Effector memory CD8-positive, alpha-beta T cell (primary cell): ENCODE results near the gene ADAMTS18.
"Not testable (repeated sequence)": the region's sequence is repeated elsewhere in the genome, so short reads cannot be mapped to it uniquely, and the experiment has no call there.

Experiments used
- ATAC-seq: fragments of 150-1000 bp; cut with Tn5 transposase; replicated peaks from 2 replicates; pipeline ENCODE4 v1.10.0; 2021; ENCODE audit warnings: mild to moderate bottlenecking, moderate library complexity
- DNase-seq, 3 experiments: peaks; one replicate each; pipeline ENCODE4 v3.0.0; 2021
- H3K27ac Mint-ChIP-seq, 2 donors: one replicate each; pipeline ENCODE4 v1.8.0; 2022; ENCODE audit warnings: mild to moderate bottlenecking in 2 of 2, mixed read lengths in 2 of 2, moderate library complexity in 2 of 2
- H3K27me3 Mint-ChIP-seq, 2 donors: one replicate each; pipeline ENCODE4 v1.8.0; 2022; ENCODE audit warnings: mixed read lengths in 2 of 2
- H3K36me3 Mint-ChIP-seq: one replicate; pipeline ENCODE4 v1.8.0; 2022; ENCODE audit warnings: mild to moderate bottlenecking, moderate library complexity, mixed read lengths; ENCODE audit not compliant: insufficient read depth
- H3K4me1 Mint-ChIP-seq, 2 donors: one replicate each; pipeline ENCODE4 v1.8.0; 2022; ENCODE audit warnings: low read depth in 2 of 2, mixed read lengths in 2 of 2
- H3K4me3 Mint-ChIP-seq, 2 donors: one replicate each; pipeline ENCODE4 v1.8.0; 2022; ENCODE audit warnings: mild to moderate bottlenecking in 2 of 2, mixed read lengths in 2 of 2, moderate library complexity in 2 of 2
- H3K9me3 Mint-ChIP-seq, 2 donors: one replicate each; pipeline ENCODE4 v1.8.0; 2022; ENCODE audit warnings: mixed read lengths in 2 of 2

The ADAMTS18 gene

DNA sequence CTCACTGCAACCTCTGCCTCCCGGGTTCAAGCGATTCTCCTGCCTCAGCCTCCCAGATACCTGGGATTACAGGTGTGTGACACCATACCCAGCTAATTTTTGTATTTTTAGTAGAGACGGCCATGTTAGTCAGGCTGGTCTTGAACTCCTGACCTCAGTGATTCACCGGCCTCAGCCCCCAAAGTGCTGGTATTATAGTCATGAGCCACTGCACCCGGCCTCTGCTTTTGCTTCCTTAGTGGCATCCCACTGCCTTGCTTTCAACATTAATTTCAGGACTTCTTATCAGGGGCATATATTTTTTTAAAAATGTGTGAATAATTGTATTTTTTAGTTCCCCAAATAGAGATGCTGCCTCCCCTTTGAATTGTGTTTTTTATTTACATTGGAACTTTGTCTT, 136.8 kb downstream of the ADAMTS18 start:
- no peaks in the 10 kb centered on the region for H3K4me1 Mint-ChIP-seq
- H3K9me3 Mint-ChIP-seq, result no peaks in the 10 kb centered on the region
- no peak for DNase-seq
- no peak for ATAC-seq
- no peaks in the 10 kb centered on the region for H3K36me3 Mint-ChIP-seq
- no peak overlapping the region for H3K27ac Mint-ChIP-seq
- H3K27me3 Mint-ChIP-seq, result peaks cover 13 to 21% of the 10 kb centered on the region in 2 donors
- no peak overlapping the region for H3K4me3 Mint-ChIP-seq

DNA sequence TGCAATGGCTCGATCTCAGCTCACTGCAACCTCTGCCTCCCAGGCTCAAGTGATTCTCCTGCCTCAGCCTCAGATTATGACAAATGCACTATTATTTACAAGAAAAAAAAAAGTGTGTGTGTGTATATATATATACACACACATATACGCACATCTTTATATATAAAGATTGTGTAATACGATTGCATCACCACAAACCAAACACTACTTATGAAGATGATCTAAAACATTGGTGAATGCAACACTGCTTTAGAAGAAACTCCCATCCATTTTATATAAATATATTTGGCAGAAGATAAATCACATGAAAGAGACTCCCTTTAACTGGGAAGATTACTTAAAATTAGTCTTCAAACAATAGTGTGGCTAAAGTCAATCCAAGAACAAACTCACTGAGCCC, 138.9 kb downstream of the ADAMTS18 start:
- ATAC-seq (no peak), DNase-seq (no peak)
- H3K9me3 Mint-ChIP-seq, result no peaks in the 10 kb centered on the region
- H3K4me1 Mint-ChIP-seq, result no peaks in the 10 kb centered on the region
- no peaks in the 10 kb centered on the region for H3K36me3 Mint-ChIP-seq
- H3K27me3 Mint-ChIP-seq, result peaks cover 14 to 16% of the 10 kb centered on the region in 2 donors
- H3K4me3 Mint-ChIP-seq, result no peak overlapping the region
- H3K27ac Mint-ChIP-seq, result no peak overlapping the region

DNA sequence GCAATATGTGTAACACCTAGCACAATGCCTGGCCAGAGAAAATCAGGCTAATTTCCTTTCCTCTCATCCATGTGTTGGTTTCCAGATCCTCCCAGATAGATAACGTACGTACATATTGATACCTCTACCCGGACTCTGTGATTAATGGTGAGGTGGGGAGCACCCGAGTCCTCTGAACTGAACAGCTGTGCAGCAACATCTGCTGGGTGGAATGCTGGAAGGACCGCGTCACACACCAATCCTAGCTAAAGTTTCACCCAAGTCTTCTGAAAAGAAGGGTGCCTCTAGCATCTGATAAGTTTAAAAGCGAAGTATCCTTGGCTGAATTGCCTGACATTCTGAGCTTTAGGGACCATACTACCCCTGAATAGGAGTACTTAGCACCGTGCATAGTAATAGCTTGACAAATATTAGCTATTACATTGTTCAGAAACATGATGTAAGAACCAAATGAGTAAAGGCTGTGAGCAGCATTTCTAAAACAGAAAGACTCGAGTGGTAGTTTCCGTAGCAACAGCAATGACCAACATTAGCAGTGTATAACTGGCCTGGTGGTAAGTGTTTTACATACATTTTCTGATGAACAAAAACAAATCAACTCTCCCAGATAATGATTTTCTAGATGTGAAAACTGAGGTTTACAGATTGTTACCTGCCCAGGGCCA, 144.3 kb downstream of the ADAMTS18 start:
- Mint-ChIP-seq H3K27ac (no peak overlapping the region), H3K9me3 (no peaks in the 10 kb centered on the region), H3K4me1 (no peaks in the 10 kb centered on the region), H3K4me3 (no peak overlapping the region), H3K27me3 (peaks cover 23 to 25% of the 10 kb centered on the region in 2 donors), H3K36me3 (no peaks in the 10 kb centered on the region)
- ATAC-seq (no peak), DNase-seq (no peak)

DNA sequence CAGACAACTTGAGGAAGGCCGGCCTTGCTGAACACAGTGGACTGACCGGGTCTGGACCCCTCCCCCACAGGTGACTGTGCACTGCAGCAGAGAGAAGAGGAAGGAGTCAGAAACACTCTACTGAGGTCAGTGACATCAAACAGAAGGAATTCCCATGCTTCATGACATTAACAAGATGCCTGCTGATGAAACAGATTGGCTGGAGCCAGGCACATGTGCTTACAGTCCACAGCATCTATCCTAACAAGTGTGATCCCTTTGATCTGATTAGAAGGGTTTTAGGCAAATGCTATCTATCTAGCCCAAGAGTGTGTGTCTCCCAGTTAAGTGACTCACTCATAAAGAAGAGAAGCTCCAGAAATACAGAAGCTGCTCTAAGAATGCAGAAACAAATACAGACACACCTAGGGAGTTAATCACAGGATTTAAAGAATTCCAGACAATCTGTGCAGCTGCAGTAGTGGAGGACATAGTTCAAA, 145.5 kb downstream of the ADAMTS18 start:
- DNase-seq (no peak), ATAC-seq (no peak)
- Mint-ChIP-seq H3K4me1 (no peaks in the 10 kb centered on the region), H3K9me3 (no peaks in the 10 kb centered on the region), H3K27me3 (peaks cover 16 to 23% of the 10 kb centered on the region in 2 donors), H3K36me3 (no peaks in the 10 kb centered on the region), H3K27ac (no peak overlapping the region), H3K4me3 (no peak overlapping the region)

DNA sequence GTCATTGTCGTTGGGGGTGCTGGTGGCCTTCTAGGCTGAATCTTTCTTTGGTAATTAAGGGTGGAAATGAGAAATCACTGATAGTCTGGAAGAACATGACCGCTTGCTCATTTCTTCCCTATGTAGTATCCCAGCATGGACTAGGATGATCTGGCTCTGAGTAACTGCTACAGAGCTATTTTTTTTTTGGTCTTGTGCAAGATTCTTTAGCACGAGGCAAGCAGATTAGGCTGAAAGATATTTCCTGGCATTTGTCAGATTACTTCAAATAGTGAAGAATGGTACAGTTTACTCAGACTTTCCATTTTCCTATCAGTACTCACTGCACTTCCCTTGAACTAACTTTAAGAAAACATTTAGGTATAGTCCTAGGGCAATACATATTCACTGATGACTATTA, 146.6 kb downstream of the ADAMTS18 start:
- no peak for ATAC-seq
- Mint-ChIP-seq H3K27ac (no peak overlapping the region), H3K4me3 (no peak overlapping the region), H3K4me1 (no peaks in the 10 kb centered on the region), H3K36me3 (no peaks in the 10 kb centered on the region), H3K9me3 (no peaks in the 10 kb centered on the region), H3K27me3 (peaks cover 9 to 24% of the 10 kb centered on the region in 2 donors)
- DNase-seq, result no peak

DNA sequence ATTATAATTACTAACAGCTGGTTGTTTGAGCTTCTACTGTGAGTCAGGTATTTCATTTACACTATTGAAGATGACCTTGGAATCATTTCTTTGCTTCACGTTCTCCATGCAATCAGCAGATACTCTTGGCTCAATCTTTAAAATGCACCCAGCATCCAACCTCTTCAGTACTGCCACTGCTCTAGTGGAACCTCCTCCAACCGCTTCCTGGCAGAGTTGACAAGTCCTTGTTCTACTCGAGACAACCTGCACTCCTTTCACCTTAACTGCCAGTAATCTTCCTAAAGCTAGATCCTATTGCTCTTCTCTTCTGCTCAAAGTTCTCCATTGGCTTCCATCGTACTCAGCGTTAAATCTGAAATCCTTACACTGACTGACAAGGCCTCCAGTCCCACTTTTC, 149.2 kb downstream of the ADAMTS18 start:
- no peak overlapping the region for H3K4me3 Mint-ChIP-seq
- no peaks in the 10 kb centered on the region for H3K4me1 Mint-ChIP-seq
- ATAC-seq (no peak), DNase-seq (no peak)
- no peaks in the 10 kb centered on the region for H3K36me3 Mint-ChIP-seq
- H3K27me3 Mint-ChIP-seq, result peaks cover 9 to 17% of the 10 kb centered on the region in 2 donors
- H3K27ac Mint-ChIP-seq, result no peak overlapping the region
- H3K9me3 Mint-ChIP-seq, result no peaks in the 10 kb centered on the region

DNA sequence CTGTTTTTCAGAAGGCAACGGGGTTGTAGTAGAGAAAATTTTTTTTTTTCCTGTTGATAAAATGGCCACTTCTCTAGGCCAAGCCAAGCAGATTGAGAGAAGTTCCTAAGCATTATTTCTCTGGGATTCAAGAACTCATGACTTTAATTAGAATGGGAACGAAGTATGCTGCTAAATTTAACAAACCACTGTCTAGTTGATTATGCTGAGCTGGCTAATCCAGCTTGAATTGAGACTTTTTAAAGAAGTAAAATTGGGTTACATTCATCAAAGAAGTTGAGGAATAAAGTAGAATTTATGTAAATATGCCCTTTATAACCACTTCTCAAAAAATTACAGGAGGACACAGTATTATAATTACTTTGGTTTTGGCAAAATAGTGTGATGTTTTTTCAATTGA, 152.5 kb downstream of the ADAMTS18 start:
- no peaks in the 10 kb centered on the region for H3K36me3 Mint-ChIP-seq
- H3K27me3 Mint-ChIP-seq, result peaks cover 5 to 22% of the 10 kb centered on the region in 2 donors
- no peaks in the 10 kb centered on the region for H3K4me1 Mint-ChIP-seq
- H3K4me3 Mint-ChIP-seq, result no peak overlapping the region
- ATAC-seq (no peak), DNase-seq (no peak)
- H3K9me3 Mint-ChIP-seq, result no peaks in the 10 kb centered on the region
- H3K27ac Mint-ChIP-seq, result no peak overlapping the region

DNA sequence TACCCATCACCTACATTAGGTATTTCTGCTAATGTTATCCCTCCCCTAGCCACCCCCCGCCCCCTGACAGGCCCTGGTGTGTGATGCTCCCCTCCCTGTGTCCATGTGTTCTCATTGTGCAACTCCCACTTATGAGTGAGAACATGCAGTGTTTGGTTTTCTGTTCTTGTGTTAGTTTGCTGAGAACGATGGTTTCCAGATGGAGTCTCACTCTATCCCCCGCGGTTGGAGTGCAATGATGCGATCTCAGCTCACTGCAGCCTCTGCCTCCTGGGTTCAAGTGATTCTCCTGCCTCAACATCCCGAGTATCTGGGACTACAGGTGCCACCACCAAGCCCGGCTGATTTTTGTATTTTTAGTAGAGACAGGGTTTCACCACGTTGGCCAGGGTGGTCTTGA, 155.5 kb downstream of the ADAMTS18 start:
- not testable (repeated sequence) for H3K9me3 Mint-ChIP-seq, H3K4me3 Mint-ChIP-seq, ATAC-seq, H3K4me1 Mint-ChIP-seq, H3K36me3 Mint-ChIP-seq, H3K27ac Mint-ChIP-seq, DNase-seq
- peaks cover 12 to 22% of the 10 kb centered on the region in 2 donors for H3K27me3 Mint-ChIP-seq

DNA sequence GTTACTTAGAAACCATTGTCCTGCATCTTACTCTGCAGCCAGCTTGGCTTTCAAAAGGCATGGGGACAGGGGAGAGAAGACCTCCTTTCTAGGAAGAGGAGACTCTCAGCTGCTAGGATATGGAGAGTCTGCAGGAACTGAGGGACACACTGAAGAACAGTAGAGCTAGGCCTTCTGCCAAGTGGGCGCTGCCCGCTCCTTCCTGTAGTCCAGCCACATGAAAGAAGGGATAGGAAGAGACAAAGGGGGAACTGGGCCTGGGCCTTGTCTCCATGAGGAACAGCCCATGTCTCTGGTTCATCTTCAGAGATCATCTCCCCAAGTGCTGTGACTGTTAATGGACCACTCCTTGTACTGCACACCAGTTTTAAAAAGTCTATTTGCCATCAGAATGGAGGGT, 157.3 kb downstream of the ADAMTS18 start:
- Mint-ChIP-seq H3K36me3 (no peaks in the 10 kb centered on the region), H3K4me3 (no peak overlapping the region), H3K27ac (no peak overlapping the region), H3K4me1 (no peaks in the 10 kb centered on the region), H3K9me3 (no peaks in the 10 kb centered on the region), H3K27me3 (peaks cover 16 to 19% of the 10 kb centered on the region in 2 donors)
- ATAC-seq (no peak), DNase-seq (no peak)

DNA sequence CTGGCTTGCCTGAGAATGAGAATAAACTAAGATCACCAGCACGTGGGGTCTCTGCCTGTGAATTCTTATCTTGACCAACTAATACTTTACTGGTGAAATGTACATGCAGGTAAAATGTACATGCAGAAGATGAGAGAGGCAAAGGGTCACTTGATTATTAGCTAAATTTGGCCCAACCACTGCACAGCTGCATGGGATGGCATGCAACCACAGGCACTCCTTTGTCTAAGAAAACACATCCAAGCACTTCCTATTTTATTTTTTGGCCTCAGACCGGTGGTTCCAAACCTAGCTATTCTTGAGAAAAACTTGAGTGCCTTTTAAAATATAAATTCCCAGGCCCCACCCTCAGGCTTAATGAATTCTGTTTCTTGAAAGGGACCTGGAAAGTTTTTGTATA, 157.7 kb downstream of the ADAMTS18 start:
- Mint-ChIP-seq H3K27ac (no peak overlapping the region), H3K27me3 (peaks cover 20 to 23% of the 10 kb centered on the region in 2 donors), H3K4me1 (no peaks in the 10 kb centered on the region), H3K9me3 (no peaks in the 10 kb centered on the region), H3K36me3 (no peaks in the 10 kb centered on the region), H3K4me3 (no peak overlapping the region)
- DNase-seq, result no peak
- ATAC-seq, result no peak

DNA sequence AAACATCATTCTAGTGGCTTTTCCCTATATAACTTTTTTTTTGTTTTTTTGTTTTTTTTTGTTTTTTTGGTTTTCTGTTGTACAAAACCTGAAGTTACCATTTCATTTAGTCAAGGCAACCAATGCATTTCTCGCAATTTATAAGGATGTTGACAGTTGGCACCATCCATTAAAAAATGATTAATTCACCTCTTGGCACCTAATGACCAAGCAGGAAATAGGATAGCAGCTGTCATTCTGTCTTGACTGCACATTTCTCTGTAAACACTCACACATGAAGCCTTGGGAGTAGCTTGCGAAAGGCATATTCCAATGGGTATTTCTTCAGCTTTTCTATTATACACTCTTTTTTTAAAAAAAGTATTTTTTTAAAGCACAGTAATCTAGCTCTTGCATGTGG, 158.2 kb downstream of the ADAMTS18 start:
- DNase-seq, result no peak
- Mint-ChIP-seq H3K27me3 (peaks cover 24 to 25% of the 10 kb centered on the region in 2 donors), H3K9me3 (no peaks in the 10 kb centered on the region), H3K27ac (no peak overlapping the region), H3K4me3 (no peak overlapping the region), H3K36me3 (no peaks in the 10 kb centered on the region), H3K4me1 (no peaks in the 10 kb centered on the region)
- ATAC-seq, result no peak

DNA sequence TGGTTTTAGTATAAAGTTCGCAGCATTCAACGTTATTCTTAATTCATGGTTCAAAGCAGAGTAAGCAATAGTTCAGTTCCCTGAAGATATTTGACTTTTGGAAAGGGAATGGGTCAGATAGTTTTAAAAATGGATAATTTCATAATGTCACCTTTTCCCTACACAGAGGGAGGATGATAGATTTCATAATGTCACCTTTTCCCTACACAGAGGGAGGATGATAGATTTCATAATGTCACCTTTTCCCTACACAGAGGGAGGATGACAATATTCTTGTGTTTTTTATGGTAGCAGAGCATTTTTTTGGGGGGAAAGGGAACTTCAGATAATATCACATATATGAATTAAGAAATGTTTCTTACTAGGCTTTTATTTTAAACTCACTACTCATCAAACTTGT, 159.5 kb downstream of the ADAMTS18 start:
- not testable (repeated sequence) for H3K36me3 Mint-ChIP-seq, H3K27ac Mint-ChIP-seq, H3K4me1 Mint-ChIP-seq, ATAC-seq, H3K4me3 Mint-ChIP-seq, DNase-seq, H3K9me3 Mint-ChIP-seq
- peaks cover 22 to 36% of the 10 kb centered on the region in 2 donors for H3K27me3 Mint-ChIP-seq

DNA sequence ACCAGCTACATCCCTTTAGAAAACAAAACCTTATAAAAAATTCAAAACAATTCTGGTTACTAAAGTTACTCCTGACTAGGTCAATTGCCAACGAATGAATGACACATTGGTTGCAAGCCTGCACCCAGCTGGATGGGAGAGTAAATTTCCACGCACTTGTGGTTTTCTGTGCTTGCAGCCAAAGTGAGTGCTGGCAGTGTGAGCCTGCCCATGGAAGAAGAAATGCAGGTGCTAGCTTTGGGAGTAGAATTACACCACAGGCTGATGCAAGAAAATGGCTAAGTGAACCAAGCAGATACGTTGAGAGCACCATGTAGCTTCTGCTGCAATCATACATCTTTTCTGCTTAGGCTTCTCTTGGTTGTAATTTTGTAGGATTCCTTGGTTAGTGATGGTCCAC, 161.0 kb downstream of the ADAMTS18 start:
- H3K4me3 Mint-ChIP-seq, result no peak overlapping the region
- H3K27ac Mint-ChIP-seq, result no peak overlapping the region
- no peak for ATAC-seq
- peaks cover 26 to 43% of the 10 kb centered on the region in 2 donors for H3K27me3 Mint-ChIP-seq
- H3K9me3 Mint-ChIP-seq, result no peaks in the 10 kb centered on the region
- DNase-seq, result no peak
- no peaks in the 10 kb centered on the region for H3K4me1 Mint-ChIP-seq
- no peaks in the 10 kb centered on the region for H3K36me3 Mint-ChIP-seq

DNA sequence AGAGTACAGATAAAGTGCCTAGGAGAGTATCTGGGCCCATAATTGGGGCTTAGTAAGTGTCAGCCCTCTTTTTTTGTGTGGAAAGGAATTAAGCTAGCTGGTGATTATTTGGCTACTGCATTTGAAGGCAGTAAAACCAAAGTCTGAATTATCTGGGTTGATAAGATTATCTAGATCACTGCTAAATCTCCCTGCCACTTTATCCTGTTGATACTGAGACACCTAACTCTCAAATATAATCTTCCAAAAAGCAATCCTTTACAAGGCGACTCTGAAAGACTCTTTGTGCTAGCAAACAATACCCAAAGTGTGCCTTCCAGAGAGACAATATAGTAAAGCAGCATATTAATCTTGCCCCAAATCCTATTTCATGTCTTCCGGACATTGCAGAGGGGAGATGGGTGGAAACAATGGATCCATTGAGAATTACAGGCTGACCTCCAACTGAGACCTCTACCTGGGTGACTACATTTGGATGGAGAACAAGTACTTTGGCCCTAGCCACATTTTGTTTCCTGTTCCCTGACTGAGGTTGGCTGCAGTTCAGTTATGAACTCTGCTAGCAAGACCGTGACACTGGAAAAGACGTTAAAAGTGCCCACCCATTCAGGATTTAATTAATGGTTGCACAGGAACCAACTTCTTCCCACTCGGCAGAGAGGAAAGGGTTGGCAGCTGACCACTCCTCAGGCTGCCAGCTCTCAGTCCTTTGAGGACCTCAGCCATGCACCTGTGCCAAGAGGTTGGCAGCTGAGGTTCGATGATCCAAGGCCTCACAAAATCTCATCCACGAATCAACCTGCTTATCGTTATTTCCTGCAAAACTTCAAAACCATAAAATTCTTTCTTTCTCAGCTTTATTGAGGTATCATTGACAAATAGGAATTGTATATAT, 163.1 kb downstream of the ADAMTS18 start:
- DNase-seq, result no peak
- H3K4me3 Mint-ChIP-seq, result no peak overlapping the region
- ATAC-seq, result no peak
- H3K27ac Mint-ChIP-seq, result no peak overlapping the region
- H3K36me3 Mint-ChIP-seq, result no peaks in the 10 kb centered on the region
- peaks cover 47 to 56% of the 10 kb centered on the region in 2 donors for H3K27me3 Mint-ChIP-seq
- H3K4me1 Mint-ChIP-seq, result no peaks in the 10 kb centered on the region
- no peaks in the 10 kb centered on the region for H3K9me3 Mint-ChIP-seq
